GM12878 (cell line): ENCODE measurements around the gene MAGEB17. TPM values are rescaled to one million over a fixed set of nuclear protein-coding genes. Genes with fewer than 3 reads are reported as not detected.

ENCODE experiments used
- ATAC-seq: fragments of 200-7000 bp; cut with Tn5 transposase; 3 replicates; pipeline ENCODE4 v1.9.1; 2020; ENCODE audit warnings: mild to moderate bottlenecking, moderate library complexity
- BruUV-seq: library from RNA; stranded (reverse); fragments of 400-500 nt; replicated peaks from 2 replicates; lab custom pipeline; 2021; lab: Mats Ljungman, UMichigan
- CTCF ChIA-PET: fragments of 300-600 bp; sonication (Branson Sonifier 250); formaldehyde crosslinking; extraction: SDS; loops from one replicate; lab custom pipeline; 2021; ENCODE audit warnings: inconsistent platforms; lab: Yijun Ruan, JAX
- POLR2A ChIA-PET: fragments of 350-600 bp; formaldehyde crosslinking; extraction: SDS; loops from one replicate; lab custom pipeline; 2021; ENCODE audit warnings: inconsistent platforms; lab: Charles Lee
- RAD21 ChIA-PET: fragments of 300-600 bp; sonication (Branson Sonifier 250); formaldehyde crosslinking; loops from one replicate; lab custom pipeline; 2023; ENCODE audit warnings: antibody characterized with exemption; ENCODE audit not compliant: unreplicated experiment; lab: Charles Lee
- SMC1A ChIA-PET: fragments of 300-600 bp; sonication (Branson Sonifier 250); formaldehyde crosslinking; loops from one replicate; lab custom pipeline; 2023; ENCODE audit not compliant: unreplicated experiment, uncharacterized antibody; lab: Charles Lee
- DNase-seq: peaks from one replicate; pipeline ENCODE4 v3.0.0-alpha.2; 2011; ENCODE audit warnings: low read depth, low spot score
- FAIRE-seq: peaks from 3 replicates; lab custom pipeline; 2011; peaks lifted over from hg19 to GRCh38; lab: Jason Lieb, UNC
- H2AFZ ChIP-seq: 2 replicates; pipeline ENCODE4 v1.6.0; 2011; ENCODE audit warnings: low read depth, low read length, control low read depth; ENCODE audit not compliant: control insufficient read depth
- H3K27ac ChIP-seq: 2 replicates; pipeline ENCODE4 v1.5.1; 2011; ENCODE audit warnings: control low read depth; ENCODE audit not compliant: control insufficient read depth, insufficient read depth
- H3K27me3 ChIP-seq, 2 experiments: replicated peaks in 1 of 2; 2 replicates each; pipeline versions ENCODE4 v1.6.0 to v1.6.1; 2011; ENCODE audit warnings: low read length in 1 of 2; ENCODE audit not compliant: control insufficient read depth in 2 of 2, insufficient read depth in 2 of 2
- H3K36me3 ChIP-seq, 2 experiments: 2 replicates each; pipeline ENCODE4 v1.5.1; 2011; ENCODE audit warnings: low read length in 1 of 2; ENCODE audit not compliant: control insufficient read depth in 2 of 2, insufficient read depth in 2 of 2
- H3K4me1 ChIP-seq: 2 replicates; pipeline ENCODE4 v1.6.1; 2011; ENCODE audit warnings: mild to moderate bottlenecking, low read length, moderate library complexity, mixed read lengths; ENCODE audit not compliant: control insufficient read depth, insufficient read depth
- H3K4me2 ChIP-seq: 2 replicates; pipeline ENCODE4 v1.6.0; 2011; ENCODE audit warnings: control low read depth; ENCODE audit not compliant: control insufficient read depth, insufficient read depth
- H3K4me3 ChIP-seq: fragments of 200-600 bp; sonication (generic); 2 replicates; pipeline ENCODE4 v1.5.1; 2016
- H3K79me2 ChIP-seq: 2 replicates; pipeline ENCODE4 v1.6.0; 2011; ENCODE audit warnings: low read length; ENCODE audit not compliant: control insufficient read depth, insufficient read depth
- H3K9ac ChIP-seq: 2 replicates; pipeline ENCODE4 v1.8.0; 2011; ENCODE audit warnings: low read length, control low read depth, mixed read lengths; ENCODE audit not compliant: control insufficient read depth, insufficient read depth
- H3K9me3 ChIP-seq: replicated peaks from 3 replicates; pipeline ENCODE4 v1.5.1; 2011; ENCODE audit warnings: mild to moderate bottlenecking, low read length; ENCODE audit not compliant: control insufficient read depth, insufficient read depth
- H4K20me1 ChIP-seq: 2 replicates; pipeline ENCODE4 v1.6.0; 2011; ENCODE audit not compliant: control insufficient read depth, insufficient read depth
- ATF2 ChIP-seq: IDR thresholded peaks from 2 replicates; pipeline ENCODE4 v1.6.1; 2012; ENCODE audit warnings: low read length, inconsistent platforms
- CEBPZ ChIP-seq: fragments of 150-350 bp; IDR thresholded peaks from 2 replicates; pipeline ENCODE4 v1.6.1; 2016; ENCODE audit warnings: low read depth, low read length
- CHD4 ChIP-seq: fragments of 200-600 bp; sonication (generic); IDR thresholded peaks from 2 replicates; pipeline ENCODE4 v1.6.1; 2016; ENCODE audit warnings: mild to moderate bottlenecking
- FOXK2 ChIP-seq: fragments of 450-650 bp; IDR thresholded peaks from 2 replicates; pipeline ENCODE4 v1.6.1; 2017; ENCODE audit warnings: mild to moderate bottlenecking, moderate library complexity
- POLR2AphosphoS2 ChIP-seq: IDR thresholded peaks from 2 replicates; pipeline ENCODE4 v1.6.1; 2011; ENCODE audit warnings: low read depth, mild to moderate bottlenecking, low read length, improper control_type of control experiment, moderate library complexity
- REST ChIP-seq: IDR thresholded peaks from 2 replicates; pipeline ENCODE4 v1.6.1; 2012; ENCODE audit warnings: mild to moderate bottlenecking, low read depth, low read length
- WGBS: methylation state at CpG from one replicate; pipeline ENCODE4 v1.1.6; 2016; ENCODE audit warnings: low lambda C conversion rate; ENCODE audit not compliant: insufficient replicate concordance, insufficient coverage; ENCODE audit errors: missing lambda C conversion rate; 5-methylcytosine and 5-hydroxymethylcytosine counted together
- in situ Hi-C: fragments of 300-500 bp; cut with MboI; formaldehyde crosslinking; loops from 9 replicates; pipeline ENCODE4 v1.14.3; 2018; ENCODE audit warnings: mixed read lengths
- intact Hi-C: fragments of 100-400 bp; cut with micrococcal nuclease; formaldehyde crosslinking; loops from one replicate; pipeline ENCODE4 v1.14.2; 2022; ENCODE audit not compliant: unreplicated experiment
- polyA plus RNA-seq, 11 experiments: library from polyadenylated mRNA; depleted of rRNA in 4 of 11; unstranded in 6 of 11; stranded (reverse) in 5 of 11; fragments of >200 nt; fragmentation: Nextera tagmentation in 4 of 11; fragmentation: Illumina TruSeq in 1 of 11; extraction: Ambion mirVana in 4 of 11; extraction: Trizol in 1 of 11; gene quantifications; 1 replicate in 1 of 11; 2 replicates in 10 of 11; pipeline versions ENCODE4 v1.2.1 to v1.2.3, GENCODE V29; 2011 to 2016; ENCODE audit warnings: inconsistent platforms in 2 of 11, missing spikeins in 2 of 11, low read depth in 1 of 11
- total RNA-seq, 4 experiments: library from RNA; depleted of rRNA in 3 of 4; stranded (reverse); fragments of >200 nt in 3 of 4; fragmentation: Illumina TruSeq in 1 of 4; extraction: Trizol in 1 of 4; gene quantifications; 2 replicates each; pipeline versions ENCODE4 v1.2.1 to v1.2.3, GENCODE V29; 2013 to 2021

MAGEB17 gene
- total and polyA plus RNA-seq, 10 of the 15 experiments (the other 5 are each of a cell fraction or from before 2014, with no cell fraction given) = 0.05 to 0.21 TPM; not detected in 8

- in situ Hi-C loops = no loop called here
- 2% methylated on average over 5 of the region's 5 CpGs for WGBS
- Histone ChIP-seq H3K27me3 (peaks cover 0 to 2% of the 10 kb centered on the region in 2 experiments; a peak in 1 of 4 replicates), H3K9me3 (peaks cover 6% of the 10 kb centered on the region; the same call in 2 of the 3 replicates), H2AFZ (no peak overlapping the region; the same call in 1 of the 2 replicates), H3K9ac (no peak overlapping the region), H3K27ac (peak overlapping the region; percentile 70), H4K20me1 (no peaks in the 10 kb centered on the region), H3K79me2 (no peaks in the 10 kb centered on the region), H3K4me3 (peak overlapping the region; percentile 20; the same call in 1 of the 2 replicates), H3K36me3 (no peaks in the 10 kb centered on the region), H3K4me1 (peaks cover 19% of the 10 kb centered on the region), H3K4me2 (peak overlapping the region; percentile 80)
- CTCF ChIA-PET = interaction anchor here (0.5 to 8.1 kb wide), 4 partner anchors 11 to 659 kb away, joined by 3 to 118 read pairs (median 3); no protein-coding TSS in a partner anchor
- SMC1A ChIA-PET = interaction anchor here (0.6 to 4.8 kb wide), 7 partner anchors 43 to 271 kb away, joined by 3 to 25 read pairs (median 3); no protein-coding TSS in a partner anchor
- DNase-seq (peak; percentile 82), ATAC-seq (peak; percentile 87), FAIRE-seq (peak; percentile 90)
- no TSS peak for BruUV-seq
- RAD21 ChIA-PET = interaction anchor here (1.1 to 2.1 kb wide), 5 partner anchors 18 to 271 kb away, joined by 3 to 5 read pairs (median 3); no protein-coding TSS in a partner anchor
- intact Hi-C loops = loop anchor here (1.0 to 10.0 kb wide), 4 partner anchors 82 to 435 kb away; no protein-coding TSS in a partner anchor
- POLR2A ChIA-PET = no interaction called here
- TF ChIP-seq POLR2AphosphoS2 (no peak), FOXK2 (no peak), CEBPZ (no peak), CHD4 (no peak), REST (no peak), ATF2 (peak; percentile 77)
Observed at GRCh38 chrX:16119353-16120220, 47.7 kb upstream of the MAGEB17 start.
